ENCODE results near the gene RUNX2.

Gene RUNX2

DNA sequence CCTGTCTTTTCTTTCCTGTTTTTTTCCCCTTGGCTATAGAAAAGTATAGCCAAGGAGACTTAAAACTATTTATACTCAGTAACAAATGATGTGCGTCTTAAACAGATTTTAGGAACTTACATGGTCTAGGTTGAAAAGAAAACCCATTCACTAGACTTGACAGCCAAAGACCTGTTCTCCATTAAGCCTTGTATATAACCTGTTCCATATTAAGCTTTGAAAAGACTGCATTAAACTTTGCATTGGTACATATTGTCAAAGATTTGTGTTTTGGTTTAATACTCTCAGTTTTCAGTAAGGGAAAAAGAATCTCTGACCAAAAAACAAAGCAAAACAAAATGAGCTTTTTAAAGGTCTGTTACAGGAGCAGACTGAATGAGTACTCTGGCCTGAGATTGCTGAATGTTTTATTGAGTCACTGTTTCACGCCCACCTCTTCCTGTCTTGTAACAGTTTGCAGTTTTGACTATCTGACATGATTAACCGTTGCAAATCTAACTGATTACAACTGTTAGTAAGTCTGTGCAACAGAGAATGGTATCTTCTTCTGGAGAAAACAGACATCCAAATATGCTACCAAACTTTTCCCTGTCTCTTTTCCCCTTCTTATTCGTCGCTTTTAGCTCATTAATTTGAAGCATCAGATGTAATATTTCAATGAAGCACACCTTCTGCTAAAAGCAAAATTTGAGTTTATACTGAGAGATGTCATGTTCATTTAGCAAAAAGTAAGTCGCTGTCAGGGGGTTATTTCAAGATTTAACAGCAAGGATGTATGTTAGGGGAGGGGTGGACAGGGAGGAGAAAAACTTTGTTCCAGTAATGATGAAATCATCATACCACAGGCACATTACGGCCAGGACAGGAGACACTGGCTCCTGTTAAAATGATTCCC lies 108.7 kb downstream of the RUNX2 start:
- no peak for DNase-seq

- no peak for DNase-seq
Measured at GRCh38 chr6:45437439-45437815, 109.3 kb downstream of the RUNX2 start.

DNA sequence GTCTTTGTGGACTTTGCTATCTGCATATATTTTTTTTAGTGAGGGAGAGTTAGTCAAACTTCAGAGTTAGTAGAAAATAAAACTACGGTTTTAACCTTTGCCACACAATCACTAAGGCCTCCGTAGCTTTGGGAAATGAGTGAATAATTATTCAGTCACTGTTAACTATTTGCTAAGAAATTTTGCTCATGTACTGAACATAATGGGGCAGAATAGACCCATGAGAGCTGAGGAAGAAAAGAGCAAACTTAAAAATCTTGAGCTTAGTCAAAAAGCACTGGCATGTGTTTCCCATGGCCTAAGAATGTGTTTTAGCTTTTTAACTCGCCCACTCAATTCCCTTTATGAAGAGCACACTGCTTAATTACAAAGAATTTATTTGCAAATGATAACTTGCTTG lies 110.0 kb downstream of the RUNX2 start:
- no peak for DNase-seq

DNA sequence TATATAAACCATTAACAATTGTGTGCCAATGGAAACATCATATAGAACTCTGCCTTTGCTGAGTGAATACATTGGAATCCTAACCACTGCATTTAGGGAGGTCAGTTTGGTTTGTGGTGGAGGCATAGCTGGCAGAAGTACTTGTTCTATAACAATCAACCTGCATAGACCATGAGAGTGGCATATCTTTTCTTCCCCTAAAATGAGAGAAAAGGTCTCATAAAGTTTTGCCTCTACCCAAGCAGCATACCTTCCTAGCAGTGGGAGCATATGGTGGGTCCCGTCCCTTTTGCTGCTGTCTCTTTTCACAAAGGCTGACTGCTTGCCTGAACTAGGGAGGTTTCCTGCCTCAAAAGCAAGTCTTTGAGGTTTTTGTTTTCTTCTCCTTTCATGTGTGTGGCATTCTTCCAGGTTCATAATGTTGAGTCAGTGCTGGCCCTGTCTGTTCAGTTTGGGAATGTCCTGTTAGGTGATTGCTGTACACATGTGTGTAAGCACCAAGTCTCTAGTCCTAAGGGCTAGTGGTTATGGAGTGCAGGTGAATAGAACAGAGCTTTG lies 110.8 kb downstream of the RUNX2 start:
- DNase-seq = no peak

GRCh38 chr6:45439459-45439858 lies 111.3 kb downstream of the RUNX2 start:
- no peak for DNase-seq

GRCh38 chr6:45439861-45440388 lies 111.8 kb downstream of the RUNX2 start:
- DNase-seq = no peak

DNA sequence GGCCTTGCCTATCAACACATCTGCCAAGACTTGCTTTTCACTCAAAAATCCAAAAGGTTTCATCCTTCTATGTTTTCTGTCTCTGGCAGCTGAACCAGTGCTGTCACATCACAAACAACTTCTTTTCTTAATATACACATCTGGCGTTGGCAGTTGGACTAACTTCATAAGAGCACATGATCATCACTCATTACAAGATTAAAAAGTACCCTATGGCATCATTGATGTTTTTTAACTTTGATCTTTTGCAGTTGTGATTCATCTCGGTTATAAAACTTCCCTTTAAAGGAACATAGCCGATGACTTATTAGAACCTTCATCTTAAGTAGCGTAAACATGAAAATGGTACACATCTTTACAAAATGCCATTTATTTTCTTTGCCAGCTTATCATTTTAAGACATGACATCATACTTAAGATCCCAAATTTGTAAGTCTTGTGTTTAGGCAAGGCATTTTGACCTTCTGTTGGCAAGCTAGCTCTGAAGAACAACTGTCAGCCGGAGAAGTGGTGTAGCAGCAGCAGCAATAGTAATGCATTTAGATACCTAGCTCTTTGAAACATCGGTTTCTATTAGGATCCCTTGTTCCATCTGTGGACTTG lies 113.8 kb downstream of the RUNX2 start:
- no peak for DNase-seq

- DNase-seq = no peak
Measured at GRCh38 chr6:45442716-45443115, 114.6 kb downstream of the RUNX2 start.

DNA sequence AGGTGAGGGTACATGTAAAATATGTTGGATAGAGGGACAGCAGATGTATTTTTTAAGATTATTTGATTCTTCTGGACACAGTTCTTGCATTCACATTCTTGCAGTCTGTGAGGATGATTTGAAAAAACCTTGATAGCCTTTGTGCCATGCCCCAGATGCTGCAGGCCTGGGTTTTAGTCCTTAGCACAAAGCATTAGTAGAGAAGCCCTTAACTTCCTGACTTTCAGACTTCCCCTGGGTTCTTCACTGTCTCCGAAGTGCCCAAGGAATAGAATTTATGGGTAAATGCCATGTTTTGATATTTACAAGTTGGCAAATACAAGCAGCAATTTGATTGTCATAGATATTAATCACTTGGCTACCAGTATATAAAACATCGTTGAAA lies 117.2 kb downstream of the RUNX2 start:
- DNase-seq = no peak

- peak; percentile 69 for DNase-seq
Measured at GRCh38 chr6:45445749-45446549, 117.8 kb downstream of the RUNX2 start.

- no peak for DNase-seq
Measured at GRCh38 chr6:45447005-45447404, 118.9 kb downstream of the RUNX2 start.

DNA sequence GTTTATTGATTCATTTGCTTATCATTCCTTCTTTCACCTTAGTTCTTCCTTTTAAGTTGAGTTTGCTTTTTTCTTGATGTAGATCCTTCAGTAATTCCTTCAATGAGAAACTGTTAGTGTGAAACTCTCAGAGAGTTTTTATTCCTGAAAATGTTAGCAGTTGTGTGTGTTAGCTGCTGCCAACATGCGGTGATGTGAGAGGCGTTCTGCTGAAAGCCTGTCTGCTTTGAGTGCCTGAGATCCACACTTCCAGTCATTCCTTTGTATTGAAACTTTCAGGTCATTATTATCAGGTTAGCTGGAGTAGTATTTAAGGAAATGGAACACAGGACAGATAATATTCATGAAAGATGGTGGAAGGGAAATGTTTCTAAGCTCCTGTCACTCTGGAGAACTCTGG lies 119.6 kb downstream of the RUNX2 start:
- DNase-seq = no peak

DNA sequence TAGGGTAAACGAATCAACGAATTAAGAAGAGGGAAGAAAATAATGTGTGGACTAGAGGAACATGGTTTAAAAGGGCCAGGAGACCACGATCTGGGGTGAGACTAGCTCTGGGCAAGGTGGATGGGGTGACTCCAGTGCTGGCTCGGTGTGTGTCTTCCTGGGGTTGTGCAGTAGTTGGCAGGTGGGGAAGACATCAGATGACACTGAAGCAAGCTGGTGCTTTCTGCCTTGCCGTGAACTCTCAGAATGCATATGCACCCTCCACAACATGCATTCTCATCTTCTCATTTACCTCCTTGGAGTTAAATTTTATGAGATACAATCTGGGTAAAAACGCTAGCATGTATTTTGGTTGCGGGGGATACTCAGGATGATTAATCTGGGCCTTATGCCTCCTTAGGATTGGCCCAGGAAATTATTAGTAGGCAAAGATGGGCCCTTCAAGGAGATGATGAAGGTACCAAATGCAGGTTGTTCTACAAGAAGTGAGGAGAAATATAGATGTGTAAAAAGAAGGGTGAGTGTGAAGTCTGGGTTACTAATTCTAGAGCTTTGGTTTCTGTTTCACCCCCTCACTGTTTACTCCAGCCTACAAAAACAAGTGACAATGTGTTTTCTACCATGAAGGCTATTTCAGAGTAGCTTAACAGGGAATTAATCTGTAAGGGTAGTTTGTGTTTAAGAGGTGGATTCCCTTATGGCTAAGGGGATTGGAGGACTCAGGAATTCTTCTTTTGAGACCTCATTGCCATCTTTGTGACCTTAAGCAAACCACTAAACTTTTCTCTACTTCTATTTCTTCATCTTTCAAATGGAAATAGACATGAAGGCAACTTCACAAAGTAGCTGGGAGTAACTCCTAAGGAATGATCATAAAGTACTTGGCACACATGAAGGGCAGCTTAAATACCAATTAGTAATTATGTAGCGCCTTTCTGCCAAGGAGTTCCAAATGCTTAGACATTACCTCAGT lies 120.6 kb downstream of the RUNX2 start:
- DNase-seq = no peak

DNA sequence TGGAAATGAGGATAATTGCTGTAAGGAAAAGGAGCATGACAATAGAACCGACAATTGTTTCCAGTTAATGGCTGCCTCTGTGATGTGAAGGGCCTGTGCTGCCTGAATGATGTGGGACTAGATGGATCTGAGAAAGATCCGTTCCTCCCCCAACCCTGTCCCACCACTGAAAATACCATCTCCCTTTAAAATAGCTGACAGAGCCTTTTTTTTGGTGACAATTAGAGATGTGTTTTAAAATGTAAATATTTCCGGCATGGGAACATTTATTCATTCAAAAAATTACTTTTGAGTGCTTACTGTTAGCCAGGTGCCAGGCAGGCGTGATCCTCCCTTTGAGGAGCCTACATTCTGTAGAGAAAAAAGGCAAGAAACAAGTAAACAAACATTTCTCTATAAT lies 122.0 kb downstream of the RUNX2 start:
- DNase-seq = no peak

- DNase-seq = no peak
Measured at GRCh38 chr6:45450831-45451230, 122.7 kb downstream of the RUNX2 start.

- DNase-seq = no peak
Measured at GRCh38 chr6:45454008-45454911, 126.1 kb downstream of the RUNX2 start.

- DNase-seq = no peak
Measured at GRCh38 chr6:45455408-45455807, 127.3 kb downstream of the RUNX2 start.

- no peak for DNase-seq
Measured at GRCh38 chr6:45457141-45457540, 129.0 kb downstream of the RUNX2 start.

GRCh38 chr6:45458672-45459071 lies 130.5 kb downstream of the RUNX2 start:
- no peak for DNase-seq

DNA sequence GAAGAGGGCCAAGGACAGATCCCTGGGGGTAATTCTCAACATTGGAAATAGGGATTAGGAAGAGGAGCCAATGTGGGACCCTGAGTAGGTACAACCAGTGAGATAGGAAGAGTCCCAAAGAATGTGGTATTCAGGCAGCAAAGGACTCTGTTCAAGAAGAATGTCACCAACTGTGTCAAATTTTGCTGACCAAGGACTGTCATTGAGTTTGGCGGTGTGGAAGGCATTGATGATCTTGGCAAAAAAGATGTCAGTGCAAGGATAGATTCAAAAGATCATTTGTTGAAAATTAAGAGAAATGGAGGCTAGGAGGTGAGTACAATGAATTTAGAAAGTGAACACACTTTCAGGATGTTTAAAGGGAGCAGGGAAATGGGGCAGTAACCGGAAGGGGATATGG lies 132.0 kb downstream of the RUNX2 start:
- DNase-seq = no peak

- no peak for DNase-seq
Measured at GRCh38 chr6:45461486-45461885, 133.4 kb downstream of the RUNX2 start.

Measured in NCI-H1105 (cell line).